Dendritic cell treated with granulocyte-macrophage colony-stimulating factor and Interleukin-4, amounts not matched to agents 40 ng/mL and 50 ng/mL, for 4 days (primary cell): Measurements from ENCODE around the gene TRIM59.

Experiments used
- H3K27ac Mint-ChIP-seq: one replicate; pipeline ENCODE4 v1.8.0; 2022; ENCODE audit warnings: mild to moderate bottlenecking, mixed read lengths
- H3K27me3 Mint-ChIP-seq: one replicate; pipeline ENCODE4 v1.8.0; 2022; ENCODE audit warnings: mild to moderate bottlenecking, mixed read lengths
- H3K36me3 Mint-ChIP-seq: one replicate; pipeline ENCODE4 v1.8.0; 2022; ENCODE audit warnings: low read depth, mixed read lengths
- H3K4me1 Mint-ChIP-seq: one replicate; pipeline ENCODE4 v1.8.0; 2022; ENCODE audit warnings: low read depth, mixed read lengths
- H3K4me3 Mint-ChIP-seq: one replicate; pipeline ENCODE4 v1.8.0; 2022; ENCODE audit warnings: mild to moderate bottlenecking, moderate library complexity, mixed read lengths
- H3K9me3 Mint-ChIP-seq: one replicate; pipeline ENCODE4 v1.8.0; 2022; ENCODE audit warnings: mixed read lengths
- intact Hi-C: fragments of 100-400 bp; cut with micrococcal nuclease; formaldehyde crosslinking; loops from one replicate; pipeline ENCODE4 v1.15.0; 2022

The TRIM59 gene

DNA sequence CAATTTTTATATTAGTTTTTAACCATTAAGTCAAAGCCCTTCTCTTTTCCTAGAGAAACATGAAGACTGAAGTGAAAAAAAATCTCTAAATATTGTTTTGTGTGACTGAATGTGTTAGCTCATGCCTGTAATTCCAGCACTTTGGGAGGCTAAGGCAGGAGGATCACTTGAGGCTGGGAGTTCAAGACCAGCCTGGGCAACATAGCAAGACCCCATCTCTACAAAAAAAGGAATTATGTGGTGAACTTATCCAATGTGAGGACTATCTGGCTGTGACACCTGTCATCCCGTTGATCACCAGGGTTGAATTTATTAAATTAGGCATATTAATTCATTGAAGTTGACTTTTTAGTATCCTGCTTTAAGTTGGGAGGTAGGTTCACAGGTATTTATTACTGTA lies 37.1 kb downstream of the TRIM59 start:
- intact Hi-C loops = loop anchor here (2.0 to 10.0 kb wide), 3 partner anchors 250 to 528 kb away; no protein-coding TSS in a partner anchor
- Mint-ChIP-seq H3K27me3 (no peaks in the 10 kb centered on the region), H3K4me1 (peaks cover 7% of the 10 kb centered on the region), H3K27ac (no peak overlapping the region), H3K4me3 (no peak overlapping the region), H3K36me3 (peaks cover 44% of the 10 kb centered on the region), H3K9me3 (no peaks in the 10 kb centered on the region)

DNA sequence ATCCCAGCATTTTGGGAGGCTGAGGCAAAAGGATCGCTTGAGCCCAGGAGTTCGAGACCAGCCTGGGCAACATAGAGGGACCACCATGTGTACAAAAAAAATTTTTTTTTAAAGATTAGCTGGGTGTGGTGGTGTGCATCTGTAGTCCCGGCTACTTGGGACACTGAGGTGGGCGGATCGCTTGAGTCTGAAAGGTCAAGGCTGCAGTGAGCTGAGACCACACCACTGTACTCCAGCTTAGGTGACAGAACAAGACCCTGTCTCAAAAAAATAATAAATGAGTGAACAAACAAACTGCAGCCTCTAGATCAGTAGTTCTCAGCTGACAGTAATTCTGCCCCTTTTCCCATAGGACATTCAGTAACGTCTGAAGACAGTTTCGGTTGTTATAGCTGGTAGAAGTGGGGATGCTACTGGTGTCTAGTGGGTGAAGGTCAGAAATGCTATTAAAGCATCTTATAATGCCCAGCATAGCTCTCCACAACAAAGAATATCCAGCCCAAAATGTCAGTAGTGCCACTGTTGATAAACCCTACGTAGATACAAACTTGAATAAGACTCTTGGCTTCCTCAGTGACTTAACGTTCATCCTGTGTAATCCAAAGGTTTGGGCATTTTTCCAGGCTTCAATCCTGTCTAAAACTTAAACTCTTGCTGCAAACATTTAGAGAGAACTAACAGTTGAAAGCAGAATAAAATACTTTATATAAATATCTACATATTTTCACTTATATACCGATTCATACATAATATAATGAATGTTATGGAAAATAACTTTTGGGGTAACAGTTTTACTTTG lies 39.6 kb downstream of the TRIM59 start:
- intact Hi-C loops = loop anchor here (10.0 kb wide), 2 partner anchors 155 to 525 kb away; partner anchors contain the start of gene KPNA4
- no peaks in the 10 kb centered on the region for H3K4me1 Mint-ChIP-seq
- no peaks in the 10 kb centered on the region for H3K9me3 Mint-ChIP-seq
- H3K4me3 Mint-ChIP-seq = no peak overlapping the region
- H3K27ac Mint-ChIP-seq = no peak overlapping the region
- H3K36me3 Mint-ChIP-seq = peaks cover 31% of the 10 kb centered on the region
- no peaks in the 10 kb centered on the region for H3K27me3 Mint-ChIP-seq

DNA sequence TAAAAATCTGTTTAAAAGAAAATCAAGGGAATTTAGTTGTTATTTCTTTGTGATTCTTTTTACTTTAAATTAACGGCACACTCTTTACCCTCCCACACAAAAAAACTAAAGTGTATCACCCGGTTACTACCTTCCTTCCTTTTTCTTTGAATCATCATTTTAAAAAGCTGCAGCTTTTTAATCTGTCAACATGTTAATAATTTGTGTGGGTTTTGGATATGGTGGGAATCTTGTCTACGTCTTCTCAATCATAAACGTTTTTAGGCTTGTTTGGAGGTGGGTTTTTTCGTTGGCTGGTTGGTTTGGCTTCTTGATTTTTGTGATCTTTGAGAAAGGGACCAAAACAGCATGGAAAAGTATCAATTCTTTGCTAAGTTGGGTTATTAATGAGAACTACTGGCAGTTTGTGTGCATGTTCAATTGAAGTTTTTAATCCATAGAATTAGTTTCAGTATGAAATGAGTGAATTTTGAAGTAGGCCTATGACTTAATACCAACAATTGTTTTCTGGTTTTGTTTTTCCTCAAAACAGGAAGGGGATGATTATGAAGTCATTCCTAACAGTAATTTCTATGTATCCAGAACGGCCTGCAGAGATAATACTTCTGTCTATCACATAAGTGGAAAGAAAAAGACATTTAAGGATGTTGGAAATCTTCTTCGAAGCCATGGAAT lies 45.7 kb downstream of the TRIM59 start:
- Mint-ChIP-seq H3K4me3 (peak overlapping the region; percentile 50), H3K9me3 (no peaks in the 10 kb centered on the region), H3K4me1 (peaks cover 27% of the 10 kb centered on the region), H3K36me3 (peaks cover 32% of the 10 kb centered on the region), H3K27ac (peak overlapping the region; percentile 77), H3K27me3 (no peaks in the 10 kb centered on the region)
- intact Hi-C loops = loop anchor here (5.0 to 10.0 kb wide), 3 partner anchors 43 to 818 kb away; partner anchors contain the start of genes KPNA4, NMD3 and TRIM59

DNA sequence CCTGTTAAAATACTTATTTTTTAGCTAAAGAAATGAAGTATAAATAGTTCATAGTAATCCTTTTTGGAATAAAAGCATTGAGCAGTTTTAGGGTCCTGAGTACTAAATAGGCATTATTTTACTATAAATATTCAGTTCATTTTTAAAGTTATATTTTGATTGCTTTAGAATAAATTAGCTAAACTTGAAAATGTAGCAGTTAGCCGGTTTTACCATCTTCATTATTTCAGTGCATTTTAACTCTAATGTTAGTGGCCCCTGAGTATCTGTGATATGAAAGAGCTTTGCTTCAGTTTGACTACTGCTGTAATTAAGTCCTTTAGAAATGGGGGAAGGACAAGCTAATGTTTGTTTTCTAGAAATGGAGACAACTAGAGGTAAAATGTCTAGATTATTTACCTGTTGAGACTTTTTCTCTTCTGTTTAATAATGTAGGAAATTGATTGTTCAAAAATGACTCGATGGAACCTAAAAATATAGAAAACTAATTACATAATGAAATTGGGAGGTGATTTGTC lies 46.5 kb downstream of the TRIM59 start:
- Mint-ChIP-seq H3K27me3 (no peaks in the 10 kb centered on the region), H3K27ac (no peak overlapping the region), H3K4me3 (no peak overlapping the region), H3K36me3 (peaks cover 29% of the 10 kb centered on the region), H3K9me3 (no peaks in the 10 kb centered on the region), H3K4me1 (peaks cover 34% of the 10 kb centered on the region)
- intact Hi-C loops = loop anchor here (5.0 to 10.0 kb wide), 3 partner anchors 44 to 819 kb away; partner anchors contain the start of genes KPNA4, NMD3 and TRIM59

DNA sequence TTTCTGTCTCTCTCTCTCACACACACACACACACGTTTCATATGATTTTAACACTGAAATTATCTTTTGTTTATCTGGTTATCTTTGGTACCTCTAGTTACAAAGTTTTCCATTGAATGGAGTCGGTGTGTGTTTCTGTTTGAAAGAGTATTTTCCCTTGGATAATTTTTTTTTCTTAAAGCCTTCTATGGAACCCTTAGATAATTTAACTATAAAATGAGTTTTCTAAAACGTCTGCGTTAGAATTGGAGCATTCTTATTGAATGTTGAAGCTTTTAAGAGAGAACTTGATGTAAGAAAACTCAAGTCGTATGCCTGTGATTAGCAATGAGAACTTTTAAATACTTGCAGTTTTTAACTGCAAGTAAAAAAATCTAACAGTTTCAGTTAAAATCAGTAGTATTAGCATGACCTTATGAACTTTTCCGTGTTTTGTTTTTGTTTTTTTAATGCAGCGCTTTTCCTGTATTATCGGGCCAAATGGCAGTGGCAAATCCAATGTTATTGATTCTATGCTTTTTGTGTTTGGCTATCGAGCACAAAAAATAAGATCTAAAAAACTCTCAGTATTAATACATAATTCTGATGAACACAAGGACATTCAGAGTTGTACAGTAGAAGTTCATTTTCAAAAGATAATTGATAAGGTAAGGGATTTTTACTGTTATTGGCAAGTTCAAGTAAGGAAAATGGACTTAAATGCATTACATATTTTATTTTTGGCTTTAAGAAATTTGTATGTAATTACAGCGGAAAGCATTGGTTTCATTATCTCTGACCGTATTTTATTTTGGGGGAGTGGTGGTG lies 47.2 kb downstream of the TRIM59 start:
- H3K4me3 Mint-ChIP-seq = peak overlapping the region; percentile 55
- no peaks in the 10 kb centered on the region for H3K9me3 Mint-ChIP-seq
- peak overlapping the region; percentile 96 for H3K27ac Mint-ChIP-seq
- H3K36me3 Mint-ChIP-seq = peaks cover 29% of the 10 kb centered on the region
- intact Hi-C loops = loop anchor here (5.0 to 10.0 kb wide), 3 partner anchors 45 to 820 kb away; partner anchors contain the start of genes KPNA4, NMD3 and TRIM59
- H3K4me1 Mint-ChIP-seq = peaks cover 35% of the 10 kb centered on the region
- H3K27me3 Mint-ChIP-seq = no peaks in the 10 kb centered on the region

DNA sequence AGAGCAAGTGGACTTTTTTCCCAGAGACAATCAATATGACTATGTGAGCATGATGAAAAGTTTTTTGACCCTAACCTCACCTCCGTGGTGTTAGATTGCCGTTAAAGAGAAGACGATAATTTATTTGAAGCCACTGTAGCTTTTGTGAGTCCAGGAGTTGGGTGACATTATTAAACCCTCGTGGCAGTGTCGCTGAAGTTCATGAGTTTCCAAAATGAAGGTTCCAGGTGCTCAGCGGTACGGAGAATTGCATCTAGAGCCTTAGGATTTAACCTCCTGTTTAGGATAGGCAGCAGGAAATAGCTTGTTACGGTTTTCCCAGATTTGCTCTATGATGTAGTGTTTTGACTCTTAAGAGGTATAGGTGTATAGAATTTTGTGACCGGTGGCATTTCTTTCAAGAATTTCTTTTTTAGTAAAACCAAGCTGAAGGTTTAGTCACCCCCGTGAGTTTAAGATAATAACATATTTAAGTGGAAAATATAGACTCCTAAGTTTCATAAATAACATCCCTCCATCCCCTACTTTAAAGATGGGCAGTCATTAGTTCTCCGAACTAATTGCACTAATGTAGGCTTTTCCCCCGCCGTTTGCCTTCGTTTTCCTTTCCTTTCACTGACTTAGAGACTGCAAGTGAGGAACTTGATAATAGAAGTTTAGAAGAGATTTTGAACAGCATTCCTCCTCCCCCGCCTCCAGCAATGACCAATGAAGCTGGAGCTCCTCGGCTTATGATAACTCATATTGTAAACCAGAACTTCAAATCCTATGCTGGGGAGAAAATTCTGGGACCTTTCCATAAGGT lies 48.1 kb downstream of the TRIM59 start:
- intact Hi-C loops = loop anchor here (5.0 to 10.0 kb wide), 3 partner anchors 46 to 821 kb away; partner anchors contain the start of genes KPNA4, NMD3 and TRIM59

DNA sequence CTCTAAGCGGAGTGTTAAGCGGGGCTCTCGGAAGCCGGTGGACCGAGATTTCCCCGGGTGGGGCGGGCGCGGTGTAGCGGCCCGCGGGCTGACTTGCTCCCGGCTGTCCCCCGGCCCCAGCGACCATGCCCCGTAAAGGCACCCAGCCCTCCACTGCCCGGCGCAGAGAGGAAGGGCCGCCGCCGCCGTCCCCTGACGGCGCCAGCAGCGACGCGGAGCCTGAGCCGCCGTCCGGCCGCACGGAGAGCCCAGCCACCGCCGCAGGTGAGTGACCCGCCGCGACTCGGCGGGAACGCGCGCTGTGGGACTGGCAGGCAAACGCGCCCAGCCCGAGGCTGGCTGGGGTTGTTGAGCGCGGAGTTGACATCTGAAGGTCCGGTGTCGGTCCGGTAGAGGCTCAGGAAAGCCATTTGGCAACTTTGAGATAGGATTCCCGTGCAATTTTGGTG lies 48.9 kb downstream of the TRIM59 start:
- intact Hi-C loops = loop anchor here (5.0 to 10.0 kb wide), 3 partner anchors 47 to 822 kb away; partner anchors contain the start of genes KPNA4, NMD3 and TRIM59
- Mint-ChIP-seq H3K4me3 (peak overlapping the region; percentile 81), H3K27ac (peak overlapping the region; percentile 96), H3K27me3 (no peaks in the 10 kb centered on the region), H3K36me3 (peaks cover 29% of the 10 kb centered on the region), H3K4me1 (peaks cover 35% of the 10 kb centered on the region), H3K9me3 (no peaks in the 10 kb centered on the region)

More for the DNA sequence above, 48.1 kb downstream of the TRIM59 start:
- Mint-ChIP-seq H3K36me3 (peaks cover 29% of the 10 kb centered on the region), H3K27ac (peak overlapping the region; percentile 96), H3K4me3 (peak overlapping the region; percentile 81), H3K9me3 (no peaks in the 10 kb centered on the region), H3K27me3 (no peaks in the 10 kb centered on the region), H3K4me1 (peaks cover 35% of the 10 kb centered on the region)

DNA sequence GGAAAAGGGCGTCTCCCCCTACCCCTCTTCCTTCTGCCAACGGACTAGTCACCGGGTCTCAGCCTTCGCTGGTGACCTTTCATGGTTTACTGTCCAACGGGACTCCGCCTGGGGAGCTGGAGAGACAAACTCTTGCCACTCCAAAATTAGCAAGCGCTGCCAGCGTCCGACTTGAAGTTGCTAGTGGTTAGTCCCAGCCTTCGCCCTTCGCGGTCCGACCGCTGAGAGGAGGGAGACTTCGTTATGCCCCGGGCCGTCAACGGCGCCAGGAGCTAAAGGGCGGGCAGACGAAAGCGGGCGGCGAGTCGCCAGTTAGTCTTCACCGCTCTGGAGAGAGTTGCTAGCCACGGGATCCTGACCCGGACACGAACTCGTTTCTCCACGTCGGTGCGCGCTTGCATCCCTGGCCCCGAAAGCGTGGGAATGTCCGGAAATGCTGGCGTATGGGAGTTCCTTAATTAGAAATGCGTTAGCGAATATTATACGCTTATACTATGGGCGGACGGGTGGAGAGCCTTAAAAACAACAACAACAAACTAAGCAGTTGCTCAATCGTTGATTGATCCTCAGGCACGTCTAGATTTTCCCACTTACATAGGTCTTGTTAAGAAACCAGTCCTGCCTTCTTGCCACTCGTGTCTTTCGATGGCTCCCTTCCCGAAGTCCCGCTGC lies 49.4 kb downstream of the TRIM59 start:
- H3K9me3 Mint-ChIP-seq = no peaks in the 10 kb centered on the region
- peaks cover 35% of the 10 kb centered on the region for H3K4me1 Mint-ChIP-seq
- intact Hi-C loops = loop anchor here (5.0 to 10.0 kb wide), 3 partner anchors 47 to 822 kb away; partner anchors contain the start of genes KPNA4, NMD3 and TRIM59
- H3K4me3 Mint-ChIP-seq = peak overlapping the region; percentile 81
- peak overlapping the region; percentile 96 for H3K27ac Mint-ChIP-seq
- H3K36me3 Mint-ChIP-seq = peaks cover 29% of the 10 kb centered on the region
- no peaks in the 10 kb centered on the region for H3K27me3 Mint-ChIP-seq

DNA sequence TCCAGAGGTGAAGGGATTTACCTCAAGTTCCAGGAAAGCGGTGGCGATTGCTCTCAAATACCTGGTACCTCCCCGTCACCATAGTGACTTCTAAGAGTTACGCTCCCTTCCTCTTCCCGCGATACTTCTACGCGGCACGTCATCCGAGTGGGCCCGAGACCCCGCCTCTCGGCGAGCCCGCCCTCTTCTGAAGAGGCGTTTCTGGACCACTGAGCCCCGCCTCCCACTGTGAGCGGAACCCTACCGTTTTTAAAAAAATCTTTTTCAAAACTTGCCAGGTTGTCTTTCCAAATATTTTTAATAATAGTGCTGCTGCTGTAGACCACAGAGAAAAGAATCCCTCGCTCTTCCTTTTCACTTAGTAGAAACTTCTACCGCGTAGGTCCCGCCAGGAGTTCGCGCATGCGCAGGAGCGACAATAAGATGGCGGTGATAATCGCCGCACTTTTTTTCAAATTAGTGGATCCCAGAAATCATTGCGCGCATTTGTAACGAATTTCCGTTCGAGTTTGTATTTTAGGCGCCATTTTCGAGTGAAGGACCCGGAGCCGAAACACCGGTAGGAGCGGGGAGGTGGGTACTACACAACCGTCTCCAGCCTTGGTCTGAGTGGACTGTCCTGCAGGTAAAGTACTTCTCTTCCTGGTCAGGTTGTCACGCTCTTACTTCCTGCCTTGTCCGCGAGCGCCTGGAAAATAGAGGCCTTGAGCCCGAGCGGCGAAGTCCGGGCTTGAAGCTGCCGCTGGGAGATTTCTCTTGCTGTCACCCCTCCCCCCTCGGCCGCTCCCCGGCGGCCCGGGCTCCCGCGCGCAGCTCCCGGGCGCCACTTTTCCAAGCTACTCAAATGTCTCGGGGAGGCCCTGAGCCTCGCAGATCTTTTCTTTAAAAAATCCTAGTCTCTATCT lies 50.2 kb downstream of the TRIM59 start, which contains the start of the genes IFT80 and SMC4:
IFT80 (minus strand) TSS at position 101 of the 905 bp plus-strand sequence. CDS start 14,625 bp downstream, outside the sequence.
SMC4 (plus strand) TSS at position 526 of the 905 bp plus-strand sequence. CDS start 1,177 bp downstream, outside the sequence.
- H3K9me3 Mint-ChIP-seq = no peaks in the 10 kb centered on the region
- H3K4me1 Mint-ChIP-seq = peaks cover 35% of the 10 kb centered on the region
- no peaks in the 10 kb centered on the region for H3K27me3 Mint-ChIP-seq
- peak within 1 kb of the TSS; percentile 96 for H3K27ac Mint-ChIP-seq
- intact Hi-C loops = loop anchor here (5.0 to 10.0 kb wide), 3 partner anchors 48 to 823 kb away; partner anchors contain the start of genes KPNA4, NMD3 and TRIM59
- peak within 1 kb of the TSS; percentile 81 for H3K4me3 Mint-ChIP-seq
- H3K36me3 Mint-ChIP-seq = peaks cover 23% of the 10 kb centered on the region

DNA sequence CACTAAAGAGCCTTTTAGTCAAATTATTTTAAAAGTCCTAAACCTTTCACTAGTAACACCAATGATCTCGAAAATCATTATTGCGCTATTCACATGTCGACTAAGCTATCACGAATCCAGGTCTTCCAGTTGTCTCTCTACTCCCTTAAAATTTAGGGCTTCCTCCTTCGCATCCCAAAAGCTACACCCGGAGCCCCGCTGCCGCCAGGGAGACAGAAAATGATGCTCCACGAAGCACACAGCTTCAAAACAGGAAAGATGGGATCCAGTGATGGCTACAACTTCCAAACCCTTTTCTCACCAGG lies 50.8 kb downstream of the TRIM59 start:
- Mint-ChIP-seq H3K36me3 (peaks cover 23% of the 10 kb centered on the region), H3K27me3 (no peaks in the 10 kb centered on the region)

DNA sequence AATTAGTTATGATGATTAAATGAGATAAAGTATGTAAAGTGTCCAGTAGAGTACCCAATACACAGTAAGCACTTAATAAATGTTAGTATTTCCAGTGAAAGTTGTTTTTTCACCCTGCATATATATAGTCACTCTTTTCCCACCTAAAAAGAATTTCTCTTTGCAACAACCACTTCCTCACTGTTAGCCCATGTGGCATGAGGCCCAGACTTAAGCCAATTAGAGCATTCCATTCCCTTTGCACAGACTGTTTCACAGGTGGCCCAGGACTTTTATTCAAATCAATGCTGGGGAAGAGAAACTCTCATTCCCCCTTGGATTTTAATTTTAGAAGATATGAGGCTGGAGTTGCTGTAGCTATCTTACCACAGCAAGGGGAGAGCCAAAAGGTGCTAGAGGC lies 54.3 kb downstream of the TRIM59 start:
- no peaks in the 10 kb centered on the region for H3K9me3 Mint-ChIP-seq
- no peak overlapping the region for H3K4me3 Mint-ChIP-seq
- no peak overlapping the region for H3K27ac Mint-ChIP-seq
- intact Hi-C loops = no loop called here
- H3K27me3 Mint-ChIP-seq = no peaks in the 10 kb centered on the region
- H3K36me3 Mint-ChIP-seq = peaks cover 17% of the 10 kb centered on the region
- H3K4me1 Mint-ChIP-seq = peaks cover 13% of the 10 kb centered on the region

More for the DNA sequence above, 50.8 kb downstream of the TRIM59 start:
- peaks cover 31% of the 10 kb centered on the region for H3K4me1 Mint-ChIP-seq
- intact Hi-C loops = no loop called here
- H3K27ac Mint-ChIP-seq = peak overlapping the region; percentile 96
- peak overlapping the region; percentile 81 for H3K4me3 Mint-ChIP-seq
- no peaks in the 10 kb centered on the region for H3K9me3 Mint-ChIP-seq
